Smooth muscle cell of trachea (primary cell): Measurements from ENCODE around the gene DGAT2L6. TPM values are rescaled to one million over a fixed set of nuclear protein-coding genes. Genes with fewer than 3 reads are reported as not detected.

Experiments used
- total RNA-seq: library from RNA; depleted of rRNA; stranded (reverse); fragments of >200 nt; gene quantifications from 2 replicates; pipeline ENCODE4 v1.2.1, GENCODE V29; 2014

DGAT2L6 gene, protein sequence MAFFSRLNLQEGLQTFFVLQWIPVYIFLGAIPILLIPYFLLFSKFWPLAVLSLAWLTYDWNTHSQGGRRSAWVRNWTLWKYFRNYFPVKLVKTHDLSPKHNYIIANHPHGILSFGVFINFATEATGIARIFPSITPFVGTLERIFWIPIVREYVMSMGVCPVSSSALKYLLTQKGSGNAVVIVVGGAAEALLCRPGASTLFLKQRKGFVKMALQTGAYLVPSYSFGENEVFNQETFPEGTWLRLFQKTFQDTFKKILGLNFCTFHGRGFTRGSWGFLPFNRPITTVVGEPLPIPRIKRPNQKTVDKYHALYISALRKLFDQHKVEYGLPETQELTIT
- total RNA-seq = not detected in 2 replicates

DNA sequence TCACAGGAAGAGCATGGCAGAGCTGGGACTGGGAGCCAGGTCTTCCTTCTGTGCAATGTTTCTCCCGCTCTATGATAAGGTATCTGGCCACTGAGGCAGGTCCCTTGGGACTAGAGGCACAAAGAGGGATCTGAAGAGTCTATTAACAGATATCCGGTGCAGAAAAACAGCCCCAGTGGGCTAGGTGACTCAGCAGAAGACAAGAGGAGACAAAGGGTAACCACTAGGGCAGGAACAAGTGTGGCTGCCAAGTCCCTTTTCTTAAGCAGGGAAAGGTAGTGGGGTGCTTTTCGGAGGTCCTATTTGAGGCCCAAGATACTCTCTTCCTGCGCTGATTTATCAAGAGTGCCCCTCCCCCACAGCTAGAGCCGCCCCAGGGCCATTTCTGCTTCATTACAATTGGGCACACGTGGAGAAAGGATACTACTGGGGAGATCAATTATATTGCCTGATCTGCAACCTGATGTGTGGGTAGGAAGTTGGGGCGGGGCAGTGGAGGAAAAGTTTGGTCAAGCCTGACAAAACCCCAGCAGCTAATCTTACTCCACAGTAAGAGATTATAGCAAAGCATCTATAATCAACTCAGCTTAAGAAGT lies at the start of gene DGAT2L6:
DGAT2L6 (plus strand) TSS at position 546 of the 596 bp plus-strand sequence. CDS start 100 bp downstream, outside the sequence.

DNA sequence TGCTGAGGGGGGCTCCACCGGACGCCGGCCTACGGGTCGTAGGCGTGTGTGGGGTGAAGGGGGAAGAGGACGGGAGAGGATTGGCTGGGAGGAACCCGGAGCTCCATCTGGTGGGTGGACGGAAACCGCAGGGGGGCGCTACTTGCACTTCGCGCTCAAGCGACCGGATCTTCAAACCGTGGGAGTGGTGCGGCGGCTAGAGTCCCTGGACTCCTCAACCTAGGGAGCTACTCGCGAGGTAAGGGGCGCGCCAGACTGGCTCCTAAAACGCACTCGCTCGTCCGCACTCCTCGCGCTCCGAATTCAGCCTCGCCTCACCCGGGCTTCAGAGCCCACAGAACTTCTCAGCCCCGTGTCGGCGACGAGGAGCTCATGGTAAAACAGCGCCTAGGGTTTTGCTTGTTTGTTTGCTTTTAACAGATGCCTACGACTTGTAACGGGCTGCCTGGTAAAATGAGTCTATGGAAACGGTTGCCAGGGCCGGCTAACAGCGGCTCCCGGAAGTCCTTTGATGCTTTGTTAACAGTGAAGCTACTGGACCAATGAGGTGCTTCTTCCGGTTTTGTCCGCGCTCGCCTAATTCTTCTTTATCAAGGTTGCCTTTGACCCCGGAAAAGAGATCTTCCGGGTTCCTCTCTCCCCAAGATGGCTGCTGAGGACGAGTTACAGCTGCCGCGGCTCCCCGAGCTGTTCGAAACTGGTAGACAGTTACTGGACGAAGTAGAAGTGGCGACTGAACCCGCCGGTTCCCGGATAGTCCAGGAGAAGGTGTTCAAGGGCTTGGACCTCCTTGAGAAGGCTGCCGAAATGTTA lies 43.8 kb upstream of the DGAT2L6 start, which contains the start of gene IGBP1:
IGBP1 (plus strand) TSS at position 145 of the 813 bp plus-strand sequence; CDS start at position 646, 501 bp downstream.

DNA sequence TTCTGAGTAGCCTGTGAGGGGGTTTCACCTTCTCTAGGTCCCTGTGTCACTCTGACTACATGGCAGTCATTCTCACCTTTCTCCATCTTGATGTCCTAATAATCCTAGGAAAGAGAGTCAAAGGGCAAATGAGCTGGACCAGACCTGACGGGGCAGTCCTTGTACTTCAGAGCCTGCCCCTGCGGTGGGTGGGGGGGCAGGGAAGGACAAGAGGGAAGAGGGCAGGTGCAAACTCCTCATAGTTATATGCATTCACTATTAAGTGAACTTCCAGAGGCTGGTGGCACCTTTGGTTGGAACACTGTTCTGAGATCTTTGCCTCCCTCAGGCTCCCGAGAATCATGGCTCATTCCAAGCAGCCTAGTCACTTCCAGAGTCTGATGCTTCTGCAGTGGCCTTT lies 57.1 kb downstream of the DGAT2L6 start, which contains the start of gene AWAT1:
AWAT1 (plus strand) TSS at position 301 of the 400 bp plus-strand sequence; CDS start at position 342, 41 bp downstream.

Other genes starting within 250 kb of the DGAT2L6 start
- not detected in 2 replicates for gene AWAT2, start 127.5 kb upstream of the DGAT2L6 start, total RNA-seq
- not detected in 2 replicates for gene OTUD6A, start 115.0 kb upstream of the DGAT2L6 start, total RNA-seq
- gene IGBP1, start 44.0 kb upstream of the DGAT2L6 start, total RNA-seq = 68.8 and 101 TPM in 2 replicates
- not detected in 2 replicates for gene AWAT1, start 57.2 kb downstream of the DGAT2L6 start, total RNA-seq
- gene P2RY4, start 82.7 kb downstream of the DGAT2L6 start, total RNA-seq = 0.44 TPM in 1 of 2 replicates, not detected in the other
- not detected in 2 replicates for gene ARR3, start 90.9 kb downstream of the DGAT2L6 start, total RNA-seq
- gene RAB41, start 104.7 kb downstream of the DGAT2L6 start, total RNA-seq = not detected in 2 replicates
- gene PDZD11, start 112.4 kb downstream of the DGAT2L6 start, total RNA-seq = 62.4 and 64.3 TPM in 2 replicates
- 1.3 and 21.1 TPM in 2 replicates for gene KIF4A, start 112.6 kb downstream of the DGAT2L6 start, total RNA-seq
- gene GDPD2, start 245.8 kb downstream of the DGAT2L6 start, total RNA-seq = not detected in 2 replicates